Epidermal melanocyte (primary cell): ENCODE data around the gene C1orf226.
"Not testable (repeated sequence)": the region's sequence is repeated elsewhere in the genome, so short reads cannot be mapped to it uniquely, and the experiment has no call there.

Experiments used
- DNase-seq: peaks from one replicate; pipeline ENCODE4 v3.0.0; 2011; ENCODE audit warnings: low spot score; ENCODE audit not compliant: insufficient read length

Gene C1orf226

GRCh38 chr1:162381383-162381782 lies at the start of gene C1orf226:
TSS of gene C1orf226 (plus strand) at chr1:162381728. CDS start at chr1:162381902, 174 bp downstream.
- DNase-seq = no peak

DNA sequence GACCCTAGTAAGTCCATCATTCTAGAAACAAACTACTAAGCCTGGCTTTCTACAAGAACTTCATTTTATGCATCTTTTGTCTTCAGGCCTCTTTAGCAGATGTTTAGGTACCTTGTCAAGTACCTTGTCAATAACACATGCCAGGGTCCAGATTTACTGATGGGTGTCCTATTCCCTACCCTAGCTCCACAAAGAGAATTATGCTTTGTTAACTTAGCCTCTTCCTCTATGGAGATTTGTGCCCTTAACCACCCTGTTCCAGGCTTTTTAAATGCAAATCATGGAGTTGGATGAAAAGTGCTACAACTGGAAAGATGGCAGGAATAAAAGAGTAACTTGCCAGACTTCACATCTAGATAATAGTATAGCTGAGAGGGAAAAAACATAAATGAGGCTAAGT lies 47.5 kb upstream of the C1orf226 start:
- no peak for DNase-seq

DNA sequence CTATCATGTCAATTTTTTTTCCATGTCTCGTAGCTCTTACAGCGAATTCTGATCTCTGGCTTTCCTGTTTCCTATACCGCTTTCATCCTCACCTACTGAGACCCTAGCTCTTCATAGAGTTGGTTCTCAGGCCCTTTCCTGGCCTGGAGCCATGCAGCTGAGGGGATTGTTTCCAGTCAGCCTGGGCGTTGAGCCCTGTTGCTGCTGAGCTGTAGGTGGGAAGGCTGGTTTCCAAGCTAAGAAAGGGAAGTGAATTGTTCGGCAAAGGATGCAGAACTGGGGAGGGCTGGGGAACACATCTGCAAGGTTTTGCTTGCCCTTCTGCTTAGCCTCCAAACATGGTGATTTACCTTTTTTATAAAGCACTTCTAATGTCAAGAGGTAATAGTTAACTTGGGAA lies 46.4 kb upstream of the C1orf226 start:
- no peak for DNase-seq

GRCh38 chr1:162336621-162337285 lies 44.8 kb upstream of the C1orf226 start:
- DNase-seq = no peak

DNA sequence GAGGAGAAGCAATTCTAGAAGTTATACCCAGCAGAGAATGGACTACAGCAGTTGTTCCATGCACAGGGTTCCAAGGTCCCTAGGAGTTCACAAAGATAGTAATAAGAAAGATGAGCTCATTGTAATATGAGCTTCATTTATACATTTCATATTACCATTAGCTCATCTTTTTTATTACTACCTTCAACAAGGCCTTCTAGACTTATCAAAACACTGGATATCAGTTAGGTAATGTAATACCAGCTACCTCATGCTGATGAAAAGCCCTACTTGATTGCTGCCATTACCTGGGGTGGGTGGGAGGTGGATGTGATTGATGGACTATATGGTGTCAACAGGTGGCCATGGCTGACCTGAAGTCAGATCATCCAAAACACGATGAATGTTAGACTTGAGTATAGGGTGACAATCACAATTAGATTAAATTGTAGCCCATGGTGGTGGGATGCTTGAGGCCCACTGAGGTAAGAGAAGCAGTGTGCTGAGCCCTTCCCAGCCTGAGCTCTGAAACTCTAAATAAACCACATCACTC lies 39.0 kb upstream of the C1orf226 start:
- no peak for DNase-seq

DNA sequence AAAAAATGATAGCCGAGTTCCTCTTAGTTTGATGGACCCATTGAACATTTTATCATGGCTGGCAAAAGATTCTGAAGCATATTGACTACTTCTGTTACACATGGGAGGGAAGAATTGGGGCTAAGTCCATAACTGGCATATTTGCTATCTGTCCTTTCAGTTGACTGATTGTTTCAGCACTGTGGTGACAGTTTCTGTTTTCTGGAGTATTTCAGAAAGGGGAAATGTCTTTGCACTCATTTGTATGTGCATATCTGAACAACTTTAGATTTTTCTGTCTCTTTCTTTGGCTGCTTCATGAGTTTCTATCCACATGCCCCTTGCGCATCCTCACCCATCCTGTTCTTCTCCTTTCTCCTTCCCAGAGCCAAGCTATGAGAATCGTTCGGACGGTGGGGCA lies 38.1 kb upstream of the C1orf226 start:
- DNase-seq = no peak

DNA sequence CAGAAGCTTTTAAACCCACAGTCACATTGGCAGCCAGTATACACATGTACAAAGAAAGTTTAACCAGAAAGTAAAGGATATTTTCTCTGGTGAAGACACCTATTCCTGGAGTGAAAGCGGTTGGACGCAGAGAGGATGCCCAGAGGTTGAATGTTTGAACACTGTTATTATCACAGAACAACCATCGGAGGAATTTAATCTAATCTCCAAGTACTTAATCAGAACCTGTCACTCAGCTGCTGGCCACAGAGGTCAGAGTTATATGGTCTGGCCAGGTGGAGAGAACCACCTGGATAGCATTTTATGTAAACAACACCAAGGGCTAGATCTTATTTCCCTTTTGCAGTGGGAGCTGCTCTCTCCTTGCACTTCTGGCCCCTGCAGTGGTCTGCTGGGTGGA lies 34.2 kb upstream of the C1orf226 start:
- no peak for DNase-seq

DNA sequence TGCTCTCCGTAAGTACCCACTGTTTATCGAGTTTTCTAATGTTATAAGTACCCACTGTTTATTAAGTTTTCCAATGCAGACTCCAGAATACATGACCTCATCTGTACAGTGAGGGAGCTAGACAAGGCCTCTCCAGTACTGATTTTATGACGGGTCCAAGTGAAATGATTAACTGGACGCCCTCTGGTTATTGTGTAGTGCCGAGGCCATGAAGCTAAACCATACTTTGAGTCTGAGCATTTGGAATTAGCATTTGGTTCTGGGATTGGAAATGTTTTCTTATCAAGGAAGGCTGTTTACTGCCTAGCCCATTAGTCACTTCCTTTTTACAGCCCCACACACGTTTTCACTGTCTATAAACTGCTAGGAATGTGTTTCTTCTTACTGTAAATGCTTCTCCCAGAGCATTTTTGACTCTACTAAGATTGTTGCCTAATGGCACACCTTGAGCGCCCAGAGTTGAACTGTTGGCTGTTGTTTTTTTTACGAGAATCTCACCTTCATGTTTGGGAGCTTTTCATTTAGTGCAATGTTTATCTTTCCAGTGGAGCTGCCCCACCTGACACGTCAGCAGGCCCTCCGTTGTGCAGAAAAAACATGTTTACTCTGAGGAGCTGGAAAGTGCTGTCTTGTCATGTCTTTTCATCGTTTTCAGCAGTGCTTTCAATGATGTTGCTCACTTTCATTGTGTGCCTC lies 31.7 kb upstream of the C1orf226 start:
- no peak for DNase-seq

DNA sequence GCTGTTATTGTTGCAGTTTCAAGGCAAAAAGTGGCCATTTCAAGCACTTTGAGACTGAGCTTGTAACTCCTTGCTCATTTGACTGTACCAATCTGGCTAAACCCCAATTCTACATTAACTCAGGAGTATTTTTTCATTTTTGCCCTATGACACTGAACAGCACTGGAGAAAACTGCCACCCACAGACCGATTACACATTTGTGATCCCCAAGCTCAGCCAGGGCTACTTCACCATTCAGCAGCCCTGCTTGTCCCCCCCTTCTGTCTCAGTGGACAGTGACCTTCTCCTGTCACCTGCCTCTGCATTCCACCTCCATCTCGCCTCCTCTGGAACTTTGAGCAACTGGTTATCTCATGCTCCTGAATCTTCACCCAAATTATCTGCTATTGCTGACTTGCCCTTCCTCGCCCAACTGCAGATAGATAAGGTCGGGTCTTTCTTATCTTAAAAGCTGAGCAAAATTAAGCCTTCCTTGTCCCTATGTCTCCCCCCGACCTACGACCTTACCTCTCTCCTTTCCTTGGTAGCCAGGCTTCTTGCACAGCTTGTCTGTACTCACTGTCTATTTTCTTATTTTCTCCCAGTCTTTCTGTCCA lies 30.2 kb upstream of the C1orf226 start:
- DNase-seq = no peak

- not testable (repeated sequence) for DNase-seq
These were observed 29.7 kb upstream of the C1orf226 start for GRCh38 chr1:162351874-162352273.

- no peak for DNase-seq
These were observed 28.4 kb upstream of the C1orf226 start for GRCh38 chr1:162353078-162353477.

- no peak for DNase-seq
These were observed 27.8 kb upstream of the C1orf226 start for GRCh38 chr1:162353702-162354101.

DNA sequence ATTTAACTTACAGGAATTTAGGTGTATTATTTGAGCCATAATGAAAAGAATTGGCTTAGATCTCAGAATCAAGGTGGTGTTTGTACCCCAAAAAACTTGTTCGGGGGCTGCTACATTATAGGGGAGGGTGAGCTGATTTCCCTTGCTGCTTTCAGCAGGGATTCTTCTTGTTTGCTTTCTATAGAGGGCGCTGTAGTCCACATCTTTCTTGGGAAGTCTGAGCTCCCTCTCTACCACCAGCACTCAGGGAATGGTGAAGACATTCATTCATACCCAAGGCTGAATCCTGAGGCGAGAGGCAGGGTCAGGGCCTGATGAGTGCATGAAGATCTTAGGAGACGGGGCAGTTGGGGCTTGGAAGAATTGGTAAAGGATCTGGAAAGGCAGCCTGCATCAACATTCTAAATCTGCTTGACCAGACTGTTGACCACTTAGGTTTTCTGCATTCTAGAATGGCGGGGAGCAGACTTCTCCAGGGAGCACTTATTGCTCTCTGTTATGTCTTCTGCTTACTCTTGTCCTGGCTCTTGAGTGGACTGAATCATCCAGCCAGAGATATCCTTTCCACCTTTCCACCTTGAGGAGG lies 23.8 kb upstream of the C1orf226 start:
- no peak for DNase-seq

DNA sequence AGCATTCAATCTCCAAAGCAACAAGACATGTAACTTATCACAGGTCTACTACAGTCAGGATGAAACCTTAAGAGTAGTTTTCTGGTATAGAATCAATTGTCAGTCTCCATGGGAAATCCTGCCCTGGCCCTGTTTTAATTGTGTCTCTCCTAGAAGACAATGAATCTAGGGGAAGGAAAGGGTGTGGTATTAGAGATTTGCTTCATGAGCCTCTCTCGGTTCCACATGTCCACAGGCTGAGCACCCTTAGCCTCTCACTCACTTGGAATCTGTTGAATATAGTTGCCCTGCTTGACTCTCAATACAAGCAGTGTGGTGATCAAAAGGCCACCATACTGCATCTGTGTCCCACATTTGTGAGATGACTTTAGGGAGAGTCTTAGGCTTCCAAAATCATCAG lies 22.6 kb upstream of the C1orf226 start:
- DNase-seq = no peak

GRCh38 chr1:162359523-162360236 lies 21.8 kb upstream of the C1orf226 start:
- DNase-seq = no peak

- no peak for DNase-seq
These were observed 21.2 kb upstream of the C1orf226 start for GRCh38 chr1:162360237-162360873.

DNA sequence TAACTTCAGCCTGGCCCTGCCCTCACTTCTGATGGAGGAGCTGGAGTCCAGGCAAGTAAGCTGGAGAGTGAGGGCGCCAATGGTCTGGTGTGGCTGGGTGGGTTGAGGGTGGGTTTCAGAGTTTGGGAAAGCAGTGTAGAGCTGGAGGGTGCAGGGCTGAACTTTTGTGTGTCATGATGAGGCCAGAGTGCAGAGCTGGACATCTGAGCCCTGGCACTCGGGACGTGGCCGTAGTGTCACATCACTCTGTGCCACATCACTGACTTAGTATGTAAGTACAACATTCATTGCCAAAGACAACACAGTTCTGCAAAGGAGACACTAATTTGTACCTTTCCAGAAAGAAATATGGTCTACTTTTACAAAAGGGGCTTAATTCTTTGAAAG lies 20.7 kb upstream of the C1orf226 start:
- no peak for DNase-seq

GRCh38 chr1:162361349-162361748 lies 20.2 kb upstream of the C1orf226 start:
- DNase-seq = no peak

- no peak for DNase-seq
These were observed 17.7 kb upstream of the C1orf226 start for GRCh38 chr1:162363823-162364222.

GRCh38 chr1:162364498-162364897 lies 17.0 kb upstream of the C1orf226 start:
- no peak for DNase-seq
